HG02588 (cell line): ENCODE data around the gene CCDC40.
A peak's percentile ranks its signal among the peaks of the same experiment; 100 is the strongest.

Experiments used
- ATAC-seq: cut with Tn5 transposase; IDR thresholded peaks from one replicate; pipeline ENCODE4 v1.9.1; 2021; ENCODE audit warnings: mild to moderate bottlenecking, moderate library complexity; ENCODE audit not compliant: unreplicated experiment

Gene CCDC40

GRCh38 chr17:80129006-80129565, 92.6 kb downstream of the CCDC40 start:
- no peak for ATAC-seq

GRCh38 chr17:80130992-80131391, 94.5 kb downstream of the CCDC40 start:
- ATAC-seq: no peak

GRCh38 chr17:80132906-80133625, 96.6 kb downstream of the CCDC40 start:
- ATAC-seq: no peak

- no peak for ATAC-seq
Observed at GRCh38 chr17:80133626-80133970, 97.2 kb downstream of the CCDC40 start.

GRCh38 chr17:80137131-80137530, 100.7 kb downstream of the CCDC40 start:
- no peak for ATAC-seq

GRCh38 chr17:80138856-80139426, 102.5 kb downstream of the CCDC40 start:
- no peak for ATAC-seq

- ATAC-seq: no peak
Observed at GRCh38 chr17:80141463-80142165, 105.2 kb downstream of the CCDC40 start.

GRCh38 chr17:80142929-80143328, 106.5 kb downstream of the CCDC40 start:
- ATAC-seq: no peak

- no peak for ATAC-seq
Observed at GRCh38 chr17:80145076-80146075, 108.9 kb downstream of the CCDC40 start.

GRCh38 chr17:80146121-80147034, 109.9 kb downstream of the CCDC40 start:
- peak; percentile 19 for ATAC-seq

- ATAC-seq: peak; percentile 81
Observed at GRCh38 chr17:80147035-80147822, 110.8 kb downstream of the CCDC40 start, which contains the start of gene EIF4A3. Gene EIF4A3 (minus strand): TSS chr17:80147128. CDS start chr17:80146961, 167 bp downstream.
